HG03025 (cell line): ENCODE data around the gene NCOR1.
A peak's percentile ranks its signal among the peaks of the same experiment; 100 is the strongest.
"Not testable (repeated sequence)": the region's sequence is repeated elsewhere in the genome, so short reads cannot be mapped to it uniquely, and the experiment has no call there.

Experiments used
- ATAC-seq: cut with Tn5 transposase; IDR thresholded peaks from one replicate; pipeline ENCODE4 v1.9.1; 2021; ENCODE audit warnings: mild to moderate bottlenecking, moderate library complexity; ENCODE audit not compliant: unreplicated experiment, low FRiP score

Gene NCOR1

DNA sequence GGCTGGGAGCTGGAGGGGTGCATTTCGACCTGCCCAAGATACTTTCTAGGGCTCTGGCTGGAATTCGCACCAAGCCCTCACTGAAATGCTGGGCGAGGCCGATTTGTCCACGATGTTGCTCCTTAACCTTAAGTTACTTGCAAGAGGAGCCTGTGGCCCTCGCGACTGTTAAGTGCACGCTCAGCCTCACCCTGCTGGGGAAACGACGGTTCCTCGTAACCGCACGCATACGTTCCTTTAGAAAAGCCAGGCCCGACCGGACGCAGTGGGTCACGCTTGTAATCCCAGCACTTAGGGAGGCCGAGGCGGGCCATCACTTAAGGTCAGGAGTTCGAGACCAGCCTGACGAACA is 607 bp upstream of the NCOR1 start:
- ATAC-seq: peak; percentile 3

DNA sequence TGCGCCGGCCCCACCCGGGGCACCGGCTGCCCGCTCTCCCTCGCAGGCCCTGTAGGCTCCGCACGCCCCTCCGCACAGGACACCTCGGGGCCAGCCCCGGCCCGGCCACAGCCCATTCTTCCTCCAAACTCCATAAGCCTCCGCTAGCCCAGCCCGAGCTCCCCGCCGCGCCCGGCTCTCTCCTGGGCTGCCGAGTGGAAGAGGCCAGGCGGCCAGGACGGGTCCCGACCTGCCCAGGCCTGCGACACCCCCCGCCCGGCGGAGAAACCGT is 397 bp downstream of the NCOR1 start:
- ATAC-seq: peak; percentile 42

DNA sequence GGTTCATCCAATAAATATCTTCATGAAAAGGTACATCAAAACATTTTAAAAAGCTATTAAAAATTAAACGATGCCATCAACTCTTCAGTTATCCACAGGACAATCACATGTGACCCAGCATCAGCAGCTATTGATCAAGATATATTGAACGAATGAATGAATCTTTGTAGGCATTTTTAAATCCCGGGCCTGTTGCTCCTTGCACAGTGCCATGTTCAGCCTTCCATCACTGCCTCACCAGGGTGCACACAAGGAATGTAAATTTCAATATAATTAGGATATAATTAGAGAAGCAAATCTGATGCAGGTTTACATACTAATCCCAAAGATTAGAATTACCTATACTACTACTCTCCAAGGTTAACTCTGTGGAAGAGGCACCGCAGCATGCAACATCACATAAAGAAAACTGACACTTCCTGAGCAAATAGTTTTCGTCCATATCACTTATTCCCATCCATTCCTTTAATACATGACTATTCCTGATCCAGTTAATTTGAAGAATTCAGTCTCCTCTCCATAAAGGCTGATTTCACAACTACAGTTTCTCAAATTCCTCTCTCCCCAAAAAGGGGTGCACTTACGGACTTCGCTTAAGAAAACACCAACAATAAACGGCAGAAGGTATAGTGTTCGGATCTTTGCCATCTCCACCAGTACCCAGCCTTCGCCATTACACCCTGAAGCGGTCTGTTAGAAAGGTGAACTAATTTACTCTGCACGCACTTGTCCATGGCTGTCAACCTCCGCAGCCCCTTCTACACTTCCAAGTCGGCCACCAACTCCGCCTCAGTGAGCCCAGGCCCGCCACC is 938 bp downstream of the NCOR1 start:
- ATAC-seq: peak; percentile 8

DNA sequence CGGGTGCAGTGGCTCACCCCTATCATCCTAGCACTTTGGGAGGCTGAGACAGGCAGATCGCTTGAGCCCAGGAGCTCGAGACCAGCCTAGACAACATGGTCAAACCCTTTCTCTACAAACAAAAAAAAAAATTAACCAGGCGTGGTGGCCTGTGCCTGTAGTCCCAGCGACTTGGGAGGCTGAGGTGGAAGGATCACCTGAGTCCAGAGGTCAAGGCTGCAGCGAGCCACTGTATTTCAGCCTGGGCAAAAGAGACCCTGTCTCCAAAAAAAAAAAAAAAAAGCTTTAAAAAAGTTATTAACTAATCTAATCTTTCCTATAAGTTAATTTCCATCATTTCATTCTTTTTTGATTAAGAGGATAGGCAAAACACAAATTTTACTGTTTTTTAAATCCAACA is 2.5 kb downstream of the NCOR1 start:
- no peak for ATAC-seq

DNA sequence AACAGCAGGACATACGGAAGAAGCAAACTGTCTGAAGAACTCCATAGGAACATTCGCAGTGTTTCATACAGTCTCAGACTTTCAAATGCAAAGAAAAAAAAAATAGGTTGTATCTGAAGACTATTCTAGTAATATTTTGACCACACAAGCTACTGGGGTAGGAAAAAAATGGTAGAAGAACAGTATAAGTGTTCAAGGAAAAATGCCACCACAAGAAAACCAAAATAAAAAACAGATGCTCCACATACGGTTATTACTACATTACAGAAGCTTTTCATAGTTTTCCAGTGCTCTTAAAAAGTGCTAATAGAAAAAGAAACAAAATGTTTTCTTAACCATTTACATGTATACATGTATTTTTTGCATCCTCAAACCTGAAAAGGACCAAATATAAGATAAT is 3.7 kb downstream of the NCOR1 start:
- no peak for ATAC-seq

DNA sequence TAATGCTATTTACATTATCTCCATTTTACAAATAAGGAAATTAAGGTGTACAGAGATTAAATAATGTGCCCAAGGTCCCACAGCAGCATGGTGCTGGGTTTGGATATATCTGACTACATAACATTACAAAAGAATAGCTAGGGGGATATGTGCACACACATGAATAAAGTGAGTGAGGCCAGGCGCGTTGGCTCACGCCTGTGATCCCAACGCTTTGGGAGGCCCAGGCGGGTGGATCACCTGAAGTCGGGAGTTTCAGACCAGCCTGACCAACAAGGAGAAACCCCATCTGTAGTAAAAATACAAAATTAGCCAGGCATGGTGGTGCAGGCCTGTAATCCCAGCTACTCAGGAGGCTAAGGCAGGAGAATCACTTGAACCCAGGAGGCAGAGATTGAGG is 10.6 kb downstream of the NCOR1 start:
- not testable (repeated sequence) for ATAC-seq

DNA sequence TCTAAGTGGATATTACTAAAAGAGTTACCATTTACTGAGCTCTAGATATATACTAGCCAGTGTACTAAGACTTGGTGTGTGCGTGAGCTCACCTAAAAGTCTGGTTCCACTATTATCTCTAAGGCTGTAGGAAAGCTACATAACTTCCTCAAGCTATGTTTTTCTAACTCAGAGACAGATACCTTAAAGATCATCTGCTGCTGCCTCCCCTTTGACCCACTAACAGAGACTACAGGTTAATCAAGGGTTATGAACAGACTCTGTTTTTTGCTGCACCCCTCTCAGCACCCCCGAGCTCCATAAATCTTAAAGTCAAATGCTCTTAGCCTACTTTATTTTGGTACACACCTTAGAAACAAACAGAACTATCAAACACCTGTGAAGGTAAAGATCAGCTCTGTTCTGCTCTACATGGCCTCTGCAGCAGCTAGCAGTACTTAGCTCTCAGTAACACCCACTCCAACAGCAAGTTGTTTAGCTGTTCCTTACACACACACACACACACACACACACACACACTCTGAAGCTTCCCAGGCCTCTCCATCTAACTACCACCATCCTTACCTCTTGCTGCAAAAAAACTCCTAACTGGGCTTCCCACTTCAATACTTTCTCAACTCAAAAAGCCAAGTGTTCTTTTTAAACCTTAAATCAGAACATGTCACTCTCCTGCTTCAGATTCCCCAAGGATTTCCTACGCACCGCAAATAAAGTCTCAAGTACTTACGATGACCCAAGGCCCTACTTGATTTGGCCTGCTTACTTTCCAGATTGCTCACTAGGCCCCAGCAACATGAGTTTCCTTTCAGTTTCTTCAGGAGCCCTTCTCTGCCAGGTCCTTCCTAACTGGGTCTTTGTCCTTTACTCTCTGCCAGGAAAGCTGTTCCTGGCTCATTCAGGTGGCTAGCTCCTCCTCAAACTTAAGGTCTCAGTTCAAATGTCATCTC is 12.5 kb downstream of the NCOR1 start:
- not testable (repeated sequence) for ATAC-seq

DNA sequence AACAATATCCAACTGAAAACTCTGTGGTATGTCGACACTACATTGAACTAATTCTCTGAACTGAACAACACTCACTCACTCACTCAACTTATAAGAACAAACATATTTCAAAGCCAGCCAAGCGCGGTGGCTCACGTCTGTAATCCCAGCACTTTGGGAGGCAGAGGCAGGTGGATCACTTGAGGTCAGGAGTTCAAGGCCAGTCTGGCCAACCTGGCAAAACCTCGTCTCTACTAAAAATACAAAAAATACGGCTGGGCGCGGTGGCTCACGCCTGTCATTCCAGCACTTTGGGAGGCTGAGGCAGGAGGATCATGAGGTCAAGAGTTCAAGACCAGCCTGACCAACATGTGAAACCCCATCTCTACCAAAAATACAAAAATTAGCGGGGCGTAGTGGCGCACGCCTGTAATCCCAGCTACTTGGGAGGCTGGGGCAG is 13.6 kb downstream of the NCOR1 start:
- not testable (repeated sequence) for ATAC-seq

DNA sequence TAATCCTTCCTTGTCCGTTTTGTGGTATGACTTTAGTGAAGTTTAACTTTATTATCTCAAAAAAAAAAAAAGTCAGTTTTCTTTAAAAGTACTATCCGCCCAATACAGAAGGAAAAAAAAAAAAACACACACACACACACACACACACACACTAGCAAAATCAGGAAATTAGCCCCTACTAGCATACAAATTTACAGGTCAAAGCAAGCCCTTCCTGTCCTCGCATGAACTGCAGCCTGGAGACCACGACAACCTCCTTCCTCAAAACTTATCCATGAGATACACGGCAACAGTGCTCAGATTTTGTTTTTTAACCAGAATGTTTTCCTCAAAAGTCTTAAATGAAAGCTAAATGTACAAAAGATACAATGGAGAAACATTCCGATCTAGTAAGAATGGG is 16.2 kb downstream of the NCOR1 start:
- no peak for ATAC-seq

DNA sequence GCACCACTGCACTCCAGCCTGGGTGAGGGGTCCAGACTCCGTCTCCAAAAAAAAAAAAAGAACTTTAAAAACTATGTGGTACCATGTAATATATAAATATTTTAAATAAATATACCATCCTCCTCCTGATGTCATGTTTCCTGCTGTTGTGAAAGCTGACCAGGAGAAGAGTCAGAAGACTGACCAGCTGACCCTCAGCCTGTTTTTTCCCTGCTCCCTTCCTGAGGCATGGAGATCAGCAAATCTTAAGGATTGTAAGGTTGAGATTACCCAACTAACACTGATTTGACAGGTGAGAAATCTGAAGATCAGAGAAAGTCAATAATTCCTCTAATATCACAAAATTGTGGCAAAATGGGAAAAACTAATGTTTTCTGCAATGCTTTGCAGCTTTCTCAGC is 18.1 kb downstream of the NCOR1 start:
- ATAC-seq: no peak

DNA sequence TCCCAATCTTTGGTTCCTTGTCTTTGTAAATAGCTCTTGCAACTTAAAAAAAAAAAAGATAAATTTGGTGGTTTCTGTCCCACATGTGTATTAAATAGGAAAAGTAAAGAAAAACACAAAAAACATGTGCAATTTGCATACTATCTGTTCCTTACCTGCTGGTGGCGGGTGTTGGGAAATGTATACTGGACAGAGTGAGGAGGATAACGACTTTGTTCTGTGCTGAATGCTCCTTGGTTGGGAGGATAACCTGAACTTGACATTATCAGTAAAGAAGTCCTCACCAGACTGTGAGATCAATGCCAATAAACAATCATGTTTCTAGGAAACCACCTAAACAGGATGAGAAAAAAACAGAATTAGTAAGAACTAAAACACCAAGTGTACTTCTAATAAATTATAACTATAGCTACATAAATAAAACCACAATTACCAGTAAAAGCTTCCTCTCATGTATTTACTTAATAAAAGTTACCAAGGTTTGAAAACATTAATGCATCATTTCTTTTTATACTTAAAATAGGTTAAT is 21.0 kb downstream of the NCOR1 start:
- ATAC-seq: not testable (repeated sequence)

DNA sequence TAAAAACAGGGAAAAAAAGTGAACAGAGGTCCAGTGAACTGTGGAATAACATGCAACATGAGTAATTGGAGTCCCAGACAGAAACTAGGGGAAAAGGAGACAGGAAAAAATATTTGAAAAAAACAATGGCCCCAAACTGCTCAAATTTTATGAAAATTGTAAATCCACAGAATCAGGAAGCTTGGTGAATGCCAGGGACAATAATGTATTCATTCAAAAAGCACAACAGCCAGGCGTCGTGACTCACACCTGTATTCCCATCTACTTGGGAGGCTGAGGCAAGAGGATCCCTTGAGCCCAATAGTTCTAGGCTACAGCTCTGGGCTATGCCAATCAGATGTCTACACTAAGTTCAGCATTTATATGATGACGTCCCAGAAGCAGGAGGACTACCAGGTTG is 23.7 kb downstream of the NCOR1 start:
- no peak for ATAC-seq

DNA sequence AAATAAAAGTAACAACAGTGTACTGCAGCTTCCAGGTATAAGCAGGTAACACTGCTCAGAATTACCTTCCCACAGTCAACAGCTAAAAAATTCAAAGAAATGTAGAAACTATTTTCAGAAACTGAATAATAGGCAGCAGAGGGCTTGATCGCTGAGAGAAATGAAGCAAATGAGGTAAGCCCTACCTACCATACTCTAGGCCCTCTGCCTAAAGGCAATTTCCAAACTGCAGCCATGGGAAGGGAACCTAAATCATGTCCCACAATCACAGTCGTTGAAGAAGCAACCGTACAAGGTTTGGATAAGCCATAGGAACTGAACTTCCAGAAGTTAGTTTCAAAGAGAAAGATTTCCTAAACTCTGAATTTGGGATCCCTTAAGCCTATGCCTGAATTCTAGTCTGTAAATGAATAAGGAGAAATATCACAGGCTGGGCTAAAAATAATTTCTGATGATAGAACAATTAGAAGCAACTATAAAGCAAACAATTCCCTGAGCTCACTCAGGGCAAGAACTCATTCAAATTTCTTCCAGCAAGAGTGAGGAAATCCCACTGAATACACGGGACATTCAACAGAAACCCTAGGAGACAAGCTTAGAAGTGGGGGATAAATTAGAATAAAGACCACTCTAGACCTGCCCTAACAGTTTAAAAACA is 24.5 kb downstream of the NCOR1 start:
- ATAC-seq: no peak

DNA sequence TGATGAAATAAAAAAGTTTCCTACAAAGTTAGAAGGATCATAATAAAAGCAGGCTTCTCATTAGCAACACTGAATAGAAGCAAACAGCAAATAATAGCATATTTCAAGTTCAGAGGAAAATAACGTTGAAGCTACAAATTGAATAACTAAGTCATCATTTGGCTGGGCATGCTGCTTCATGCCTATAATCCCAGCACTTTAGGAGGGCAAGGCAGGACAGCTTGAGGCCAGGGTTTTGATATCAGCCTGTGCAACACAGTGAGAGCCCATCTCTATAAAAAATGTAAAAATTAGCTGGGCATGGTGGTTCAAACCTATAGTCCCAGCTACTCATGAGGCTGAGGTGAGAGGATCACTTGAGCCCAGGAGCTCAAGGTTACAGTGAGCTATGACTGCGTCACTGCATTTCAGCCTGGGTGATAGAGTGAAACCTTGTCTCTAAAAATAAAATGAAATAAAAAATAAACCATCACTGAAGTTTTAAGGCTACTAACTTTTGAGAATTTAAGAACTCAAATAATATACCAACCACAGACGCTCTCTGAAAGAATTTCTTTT is 25.5 kb downstream of the NCOR1 start:
- ATAC-seq: no peak

DNA sequence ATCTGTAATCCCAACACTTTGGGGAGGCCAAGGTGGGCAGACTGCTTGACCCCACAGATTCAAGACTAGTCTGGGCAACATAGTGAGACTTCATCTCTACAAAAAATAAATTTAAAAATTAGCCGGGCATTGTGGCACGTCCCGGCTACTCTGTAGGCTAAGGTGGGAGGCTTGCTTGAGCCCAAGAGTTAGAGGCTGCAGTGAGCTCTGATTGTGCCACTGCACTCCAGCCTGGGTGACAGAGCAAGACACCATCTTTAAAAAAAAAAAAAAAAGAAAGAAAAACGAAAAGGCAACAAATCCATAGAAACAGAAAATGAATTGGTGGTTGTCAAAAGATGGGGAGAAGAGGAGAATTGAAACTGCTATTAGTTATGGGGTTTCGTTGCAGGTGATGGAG is 27.7 kb downstream of the NCOR1 start:
- ATAC-seq: no peak

DNA sequence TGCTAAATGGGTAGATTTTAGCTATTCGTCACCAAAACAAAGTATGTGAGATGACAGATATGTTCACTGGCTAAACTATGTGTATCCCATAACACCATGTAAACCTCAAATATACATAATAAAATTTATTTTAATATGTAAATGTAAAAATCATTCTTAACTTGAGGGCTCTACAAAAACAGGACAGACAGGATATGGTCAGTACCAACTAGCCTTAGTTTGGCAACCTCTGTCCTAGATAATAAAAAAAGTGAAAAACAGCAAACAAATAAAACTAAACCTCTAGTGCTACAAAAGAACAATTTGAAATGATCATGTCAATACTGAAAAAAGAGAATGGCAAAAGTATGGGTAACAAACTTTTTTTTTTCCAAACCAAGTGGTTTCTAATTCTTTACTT is 33.8 kb downstream of the NCOR1 start:
- no peak for ATAC-seq

DNA sequence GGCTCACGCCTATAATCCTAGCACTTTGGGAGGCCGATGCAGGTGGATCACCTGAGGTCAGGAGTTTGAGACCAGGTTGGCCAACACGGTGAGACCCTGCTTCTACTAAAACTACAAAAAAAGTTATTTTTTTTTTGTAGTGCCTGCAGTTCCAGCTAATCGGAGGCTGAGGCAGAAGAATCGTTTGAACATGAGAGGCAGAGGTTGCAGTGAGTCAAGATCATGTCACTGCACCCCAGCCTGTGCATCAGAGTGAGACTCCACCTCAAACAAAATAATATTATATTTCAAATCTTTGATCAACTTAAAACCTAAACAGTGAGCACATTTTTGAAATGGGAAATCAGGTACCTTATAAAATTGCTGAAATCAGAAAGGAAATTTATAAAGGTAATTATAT is 36.5 kb downstream of the NCOR1 start:
- ATAC-seq: no peak

DNA sequence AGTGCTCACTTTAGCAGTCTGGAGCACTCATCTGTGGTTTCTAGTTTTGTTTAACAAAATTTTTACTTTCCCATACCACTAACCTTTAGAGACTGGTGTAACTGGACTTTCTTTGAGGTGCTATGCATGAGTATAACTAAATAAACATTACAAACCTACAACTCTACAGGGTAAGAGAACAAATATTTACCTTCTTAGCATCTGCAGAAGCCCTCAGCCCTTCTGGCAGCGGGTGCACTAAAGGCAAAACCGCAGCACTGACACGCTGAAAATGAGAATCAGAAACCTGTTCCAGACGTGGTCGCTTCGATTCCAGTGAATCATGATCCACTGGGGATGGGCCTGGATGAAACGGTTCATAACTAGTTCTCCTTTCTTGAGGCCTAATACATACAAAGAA is 43.7 kb downstream of the NCOR1 start:
- no peak for ATAC-seq

DNA sequence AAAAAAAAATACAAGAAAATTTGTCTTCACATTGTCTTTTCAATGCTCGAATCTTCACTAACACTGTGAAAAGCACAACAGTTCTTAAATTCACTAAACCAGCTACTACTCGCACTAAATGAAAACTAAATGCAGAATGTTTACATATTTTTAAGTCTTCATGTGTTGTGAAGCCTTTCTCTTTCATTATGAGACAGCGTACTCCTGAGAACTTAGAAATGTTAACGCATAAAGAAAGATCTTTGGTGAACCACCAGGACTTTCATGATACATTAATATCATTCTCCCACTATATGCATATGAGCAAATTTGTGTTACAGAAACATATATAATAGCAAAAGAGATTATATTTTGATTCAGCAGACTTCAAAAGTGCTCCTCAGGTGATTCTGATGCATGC is 48.6 kb downstream of the NCOR1 start:
- not testable (repeated sequence) for ATAC-seq

DNA sequence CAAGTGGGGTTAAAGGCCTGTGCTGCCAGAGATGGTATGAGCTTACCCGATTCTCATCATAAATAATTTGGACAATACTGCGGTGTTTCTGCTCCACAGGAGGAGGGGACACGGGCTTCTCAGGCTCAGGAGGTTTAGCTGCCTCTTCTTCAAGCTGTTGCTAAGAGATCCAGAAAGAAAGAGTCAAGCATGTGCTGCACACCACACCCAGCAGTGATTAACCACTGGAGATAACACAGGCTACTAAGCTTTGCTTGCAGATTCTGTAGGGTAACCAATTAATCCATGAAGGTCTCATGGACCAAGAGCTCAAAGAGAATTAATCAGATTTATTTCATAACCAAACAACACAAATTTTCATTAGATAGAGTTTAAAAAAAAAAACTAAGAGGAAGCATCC is 56.6 kb downstream of the NCOR1 start:
- no peak for ATAC-seq

DNA sequence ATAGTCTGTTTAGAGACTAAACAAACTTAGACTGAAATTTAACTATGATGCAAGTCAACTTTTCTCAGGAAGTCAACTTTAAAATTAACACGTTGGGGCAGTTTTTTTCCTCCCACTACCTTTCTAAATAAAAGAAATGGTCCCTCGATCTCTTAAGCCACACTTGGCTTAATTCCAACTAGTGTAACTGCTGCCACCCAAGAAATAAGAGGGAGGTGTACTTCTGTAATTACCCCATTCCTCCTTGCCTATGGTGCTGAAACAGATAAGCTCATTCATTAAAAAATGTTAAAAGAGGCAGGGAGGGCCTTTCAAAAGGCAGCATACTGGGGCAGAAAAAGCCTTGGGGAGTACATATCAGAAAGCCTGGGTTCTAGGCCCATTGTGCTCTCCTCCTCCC is 59.8 kb downstream of the NCOR1 start:
- no peak for ATAC-seq
